ENCODE data around the gene ITGAE.
"Not testable (repeated sequence)": the region's sequence is repeated elsewhere in the genome, so short reads cannot be mapped to it uniquely, and the experiment has no call there.

ITGAE gene

GRCh38 chr17:3794152-3794551, 6.8 kb downstream of the ITGAE start:
- DNase-seq: not testable (repeated sequence)

GRCh38 chr17:3793258-3793657, 7.7 kb downstream of the ITGAE start:
- DNase-seq: not testable (repeated sequence)

GRCh38 chr17:3792481-3792880, 8.5 kb downstream of the ITGAE start:
- DNase-seq: no peak

- no peak for DNase-seq
Observed at GRCh38 chr17:3788200-3788599, 12.8 kb downstream of the ITGAE start.

GRCh38 chr17:3785323-3785722, 15.7 kb downstream of the ITGAE start:
- not testable (repeated sequence) for DNase-seq

- DNase-seq: no peak
Observed at GRCh38 chr17:3782751-3783150, 18.2 kb downstream of the ITGAE start.

- no peak for DNase-seq
Observed at GRCh38 chr17:3780986-3781385, 20.0 kb downstream of the ITGAE start.

GRCh38 chr17:3777366-3778120, 23.4 kb downstream of the ITGAE start:
- DNase-seq: no peak

- DNase-seq: no peak
Observed at GRCh38 chr17:3773966-3774365, 27.0 kb downstream of the ITGAE start.

- DNase-seq: no peak
Observed at GRCh38 chr17:3773511-3773910, 27.5 kb downstream of the ITGAE start.

- DNase-seq: no peak
Observed at GRCh38 chr17:3772764-3773163, 28.2 kb downstream of the ITGAE start.

GRCh38 chr17:3771140-3771539, 29.8 kb downstream of the ITGAE start:
- no peak for DNase-seq

- DNase-seq: peak in 1 of 4 experiments; percentile 16
Observed at GRCh38 chr17:3770466-3770865, 30.5 kb downstream of the ITGAE start.

- no peak for DNase-seq
Observed at GRCh38 chr17:3768769-3769168, 32.2 kb downstream of the ITGAE start.

GRCh38 chr17:3768341-3768740, 32.6 kb downstream of the ITGAE start:
- no peak for DNase-seq

- no peak for DNase-seq
Observed at GRCh38 chr17:3766779-3767178, 34.2 kb downstream of the ITGAE start.

- no peak for DNase-seq
Observed at GRCh38 chr17:3765981-3766380, 35.0 kb downstream of the ITGAE start.

GRCh38 chr17:3763777-3764170, 37.2 kb downstream of the ITGAE start:
- DNase-seq: no peak

GRCh38 chr17:3762922-3763776, 37.8 kb downstream of the ITGAE start:
- DNase-seq: no peak

GRCh38 chr17:3761918-3762380, 39.0 kb downstream of the ITGAE start:
- DNase-seq: no peak

GRCh38 chr17:3761036-3761917, 39.7 kb downstream of the ITGAE start:
- DNase-seq: no peak

GRCh38 chr17:3759597-3760216, 41.3 kb downstream of the ITGAE start:
- no peak for DNase-seq
